HEK293 (cell line): Measurements from ENCODE around the gene FCGBP.

ENCODE experiments used
- CTCF ChIA-PET: fragments of 350-600 bp; formaldehyde crosslinking; extraction: SDS; loops from one replicate; lab custom pipeline; 2021; ENCODE audit warnings: antibody characterized with exemption; lab: Yijun Ruan, JAX
- POLR2A ChIA-PET: fragments of 300-600 bp; formaldehyde crosslinking; extraction: SDS; loops from one replicate; lab custom pipeline; 2020; ENCODE audit warnings: antibody characterized with exemption, inconsistent platforms; lab: Yijun Ruan, JAX
- H3K27ac ChIP-seq: fragments of 200-500 bp; sonication (Bioruptor generic); 2 replicates; pipeline ENCODE4 v1.5.1; 2014; ENCODE audit warnings: low read depth, low read length, control low read depth, inconsistent platforms; ENCODE audit errors: extremely low read depth
- H3K36me3 ChIP-seq, 2 experiments: fragments of 200-500 bp in 1 of 2; sonication (Bioruptor generic) in 1 of 2; 1 replicate in 1 of 2; 2 replicates in 1 of 2; pipeline ENCODE4 v1.5.1; 2014 to 2017; ENCODE audit warnings: inconsistent platforms in 2 of 2, low read length in 2 of 2; ENCODE audit not compliant: control insufficient read depth in 2 of 2, insufficient read depth in 1 of 2
- H3K4me1 ChIP-seq: fragments of 200-500 bp; sonication (Bioruptor generic); 2 replicates; pipeline ENCODE4 v1.5.1; 2014; ENCODE audit warnings: mild to moderate bottlenecking, low read length, inconsistent platforms; ENCODE audit not compliant: control insufficient read depth, insufficient read depth
- H3K4me3 ChIP-seq: 2 replicates; pipeline ENCODE4 v1.5.1; 2011; ENCODE audit warnings: low read depth, mild to moderate bottlenecking, control low read depth, low read length, moderate library complexity
- H3K9me3 ChIP-seq: fragments of 200-500 bp; sonication (Bioruptor generic); 2 replicates; pipeline ENCODE4 v1.5.1; 2014; ENCODE audit warnings: low read depth, low read length, inconsistent platforms; ENCODE audit not compliant: control insufficient read depth, insufficient read depth
- BCL11B ChIP-seq: fragments of 450-650 bp; formaldehyde crosslinking; IDR thresholded peaks from 2 replicates; pipeline ENCODE4 v1.5.1; 2016; ENCODE audit warnings: low read depth, missing biosample characterization, missing genetic modification characterization
- ELK4 ChIP-seq: IDR thresholded peaks from 2 replicates; pipeline ENCODE4 v1.6.1; 2011; ENCODE audit warnings: mild to moderate bottlenecking, low read depth, low read length, borderline replicate concordance
- GLI4 ChIP-seq: fragments of 450-650 bp; formaldehyde crosslinking; IDR thresholded peaks from 2 replicates; pipeline ENCODE4 v1.5.1; 2016; ENCODE audit warnings: missing biosample characterization, missing genetic modification characterization
- GLIS2 ChIP-seq: fragments of 450-650 bp; formaldehyde crosslinking; IDR thresholded peaks from 2 replicates; pipeline ENCODE4 v1.5.1; 2016; ENCODE audit warnings: missing biosample characterization, missing genetic modification characterization
- HOXA7 ChIP-seq: sonication (generic); formaldehyde crosslinking; IDR thresholded peaks from 2 replicates; pipeline ENCODE4 v1.8.1; 2022; ENCODE audit warnings: missing genetic modification reagents, borderline replicate concordance
- KLF16 ChIP-seq: fragments of 450-650 bp; formaldehyde crosslinking; IDR thresholded peaks from 2 replicates; pipeline ENCODE4 v1.5.1; 2017; ENCODE audit warnings: missing biosample characterization, missing genetic modification characterization
- KLF9 ChIP-seq: fragments of 450-650 bp; formaldehyde crosslinking; IDR thresholded peaks from 2 replicates; pipeline ENCODE4 v1.5.1; 2016; ENCODE audit warnings: missing biosample characterization, missing genetic modification characterization, low read depth
- REST ChIP-seq: fragments of 450-650 bp; formaldehyde crosslinking; IDR thresholded peaks from 2 replicates; pipeline ENCODE4 v1.5.1; 2016; ENCODE audit warnings: missing biosample characterization, missing genetic modification characterization
- SALL2 ChIP-seq: fragments of 450-650 bp; formaldehyde crosslinking; IDR thresholded peaks from 2 replicates; pipeline ENCODE4 v1.5.0; 2017; ENCODE audit warnings: missing biosample characterization, mild to moderate bottlenecking, missing genetic modification characterization, borderline replicate concordance
- TSHZ1 ChIP-seq: fragments of 450-650 bp; formaldehyde crosslinking; IDR thresholded peaks from 2 replicates; pipeline ENCODE4 v1.5.1; 2016; ENCODE audit warnings: missing biosample characterization, missing genetic modification characterization, borderline replicate concordance
- ZBTB11 ChIP-seq: fragments of 450-650 bp; formaldehyde crosslinking; conservative IDR thresholded peaks from 2 replicates; pipeline ENCODE4 v1.5.1; 2016; ENCODE audit warnings: low read depth, missing biosample characterization, missing genetic modification characterization
- ZFP37 ChIP-seq: fragments of 450-650 bp; formaldehyde crosslinking; IDR thresholded peaks from 2 replicates; pipeline ENCODE4 v1.5.1; 2016; ENCODE audit warnings: missing biosample characterization, missing genetic modification characterization
- ZNF132 ChIP-seq: fragments of 450-650 bp; formaldehyde crosslinking; IDR thresholded peaks from 2 replicates; pipeline ENCODE4 v1.5.1; 2017; ENCODE audit warnings: missing biosample characterization, missing genetic modification characterization, borderline replicate concordance
- ZNF140 ChIP-seq: fragments of 450-650 bp; formaldehyde crosslinking; IDR thresholded peaks from 2 replicates; pipeline ENCODE4 v1.5.1; 2016; ENCODE audit warnings: missing biosample characterization, missing genetic modification characterization
- ZNF155 ChIP-seq: fragments of 450-650 bp; formaldehyde crosslinking; IDR thresholded peaks from 2 replicates; pipeline ENCODE4 v1.5.1; 2016; ENCODE audit warnings: missing biosample characterization, missing genetic modification characterization
- ZNF174 ChIP-seq: fragments of 450-650 bp; formaldehyde crosslinking; IDR thresholded peaks from 2 replicates; pipeline ENCODE4 v1.5.0; 2017; ENCODE audit warnings: missing biosample characterization, mild to moderate bottlenecking, missing genetic modification characterization
- ZNF214 ChIP-seq: fragments of 450-650 bp; formaldehyde crosslinking; IDR thresholded peaks from 2 replicates; pipeline ENCODE4 v1.5.1; 2017; ENCODE audit warnings: missing biosample characterization, mild to moderate bottlenecking, missing genetic modification characterization, borderline replicate concordance
- ZNF266 ChIP-seq: fragments of 450-650 bp; formaldehyde crosslinking; IDR thresholded peaks from 2 replicates; pipeline ENCODE4 v1.5.1; 2016; ENCODE audit warnings: missing biosample characterization, missing genetic modification characterization, low read depth
- ZNF501 ChIP-seq: fragments of 450-650 bp; formaldehyde crosslinking; IDR thresholded peaks from 2 replicates; pipeline ENCODE4 v1.5.1; 2016; ENCODE audit warnings: missing biosample characterization, missing genetic modification characterization
- ZNF555 ChIP-seq: fragments of 450-650 bp; formaldehyde crosslinking; conservative IDR thresholded peaks from 2 replicates; pipeline ENCODE4 v1.5.1; 2017; ENCODE audit warnings: missing biosample characterization, mild to moderate bottlenecking, missing genetic modification characterization, inconsistent platforms
- ZNF791 ChIP-seq: fragments of 450-650 bp; formaldehyde crosslinking; IDR thresholded peaks from 2 replicates; pipeline ENCODE4 v1.5.1; 2016; ENCODE audit warnings: missing biosample characterization, missing genetic modification characterization

FCGBP gene

GRCh38 chr19:39971380-39972035, 37.1 kb upstream of the FCGBP start (continued):
- TF ChIP-seq ZBTB11 (tag by site-specific recombination) (no peak), GLI4 (tag by site-specific recombination) (no peak), BCL11B (tag by site-specific recombination) (peak; percentile 73; the same call in 1 of the 2 replicates), KLF16 (tag by site-specific recombination) (no peak; the same call in 1 of the 2 replicates), REST (tag by site-specific recombination) (no peak), ELK4 (no peak), SALL2 (no peak), ZNF501 (tag by site-specific recombination) (peak; percentile 22), ZNF555 (tag by site-specific recombination) (no peak), ZNF791 (tag by site-specific recombination) (no peak), ZFP37 (tag by site-specific recombination) (peak; percentile 80), ZNF266 (tag by site-specific recombination) (no peak), ZNF132 (tag by site-specific recombination) (no peak), KLF9 (no peak), HOXA7 (CRISPR knock-in tag) (no peak), ZNF174 (tag by site-specific recombination) (no peak)

- peaks cover 40 to 46% of the 10 kb centered on the region in 2 experiments for H3K36me3 ChIP-seq
- CTCF ChIA-PET: interaction anchor here (0.5 to 4.0 kb wide), 50 partner anchors 9 to 1992 kb away, joined by 3 to 49 read pairs (median 4); partner anchors contain the start of genes DYRK1B, FBL and ZNF546
- no peaks in the 10 kb centered on the region for H3K9me3 ChIP-seq
- H3K4me1 ChIP-seq: peaks cover 14% of the 10 kb centered on the region
- peak within 1 kb of the TSS; percentile 66 for H3K4me3 ChIP-seq
- H3K27ac ChIP-seq: peak within 1 kb of the TSS; percentile 80
- POLR2A ChIA-PET: interaction anchor here (0.5 to 2.3 kb wide), 42 partner anchors 9 to 808 kb away, joined by 3 to 49 read pairs (median 4); partner anchors contain the start of genes BLVRB, DYRK1B, FBL and LGALS14
- TF ChIP-seq ELK4: no peak
- no peak for TF ChIP-seq SALL2
- TF ChIP-seq ZNF155: no peak
- no peak for TF ChIP-seq ZNF140 (tag by site-specific recombination)
- TF ChIP-seq ZNF214: no peak
- TF ChIP-seq TSHZ1 (tag by site-specific recombination): no peak
- TF ChIP-seq GLIS2: peak; percentile 99
Observed at GRCh38 chr19:39970675-39971379, 36.4 kb upstream of the FCGBP start, which contains the start of gene PSMC4. Gene PSMC4, plus strand, starts transcription at chr19:39971165. Its CDS starts 38 bp downstream, at chr19:39971203.
